ENCODE measurements around the gene MAGIX. TPM values are rescaled to one million over a fixed set of nuclear protein-coding genes. Genes with fewer than 3 reads are reported as not detected.
"Not testable (repeated sequence)": the region's sequence is repeated elsewhere in the genome, so short reads cannot be mapped to it uniquely, and the experiment has no call there.

MAGIX gene
- total and polyA plus RNA-seq, 7 experiments from 2014 or later: 0.38 to 2.6 (median 1.9) TPM

GRCh38 chrX:49127742-49128258 is 34.8 kb upstream of the MAGIX start:
- H3K4me3 Mint-ChIP-seq; CTCF ChIA-PET; ATAC-seq; H3K27ac ChIP-seq (ENCODE audit: low read depth, low read length); H3K27me3 Mint-ChIP-seq; H3K9me3 ChIP-seq (ENCODE audit: control insufficient read depth in 2 of 3, low read length in 3 of 3); H3K4me3 ChIP-seq (ENCODE audit: low read length); H3K27ac Mint-ChIP-seq; H3K36me3 Mint-ChIP-seq; H3K9me3 Mint-ChIP-seq; H3K27me3 ChIP-seq (ENCODE audit: control insufficient read depth in 2 of 2, insufficient read depth in 2 of 2, low read length in 2 of 2); H3K4me1 ChIP-seq (ENCODE audit: control insufficient read depth in 2 of 2, insufficient read depth in 2 of 2, low read length in 2 of 2); H3K36me3 ChIP-seq (ENCODE audit: control insufficient read depth in 2 of 3, insufficient read depth in 3 of 3, low read length in 3 of 3); DNase-seq: not testable (repeated sequence)
- H3K4me1 Mint-ChIP-seq: peaks cover 4 to 11% (median 10%) of the 10 kb centered on the region in 7 donors
- POLR2A ChIA-PET: interaction anchor here (1.2 kb wide), 1 partner anchor 27 kb away, joined by 3 read pairs; no protein-coding TSS in a partner anchor
- intact Hi-C loops (cut with micrococcal nuclease): loop anchor here in 1 of 2 donors (10.0 kb wide), 1 partner anchor 233 kb away; the partner anchor contains the start of genes PQBP1 and TIMM17B

GRCh38 chrX:49129427-49129826 is 33.1 kb upstream of the MAGIX start:
- no peak for ATAC-seq
- DNase-seq: no peak
- Mint-ChIP-seq H3K36me3 (peaks cover 0 to 3% (median 0%) of the 10 kb centered on the region in 5 donors), H3K4me3 (no peak overlapping the region), H3K4me1 (no peaks in the 10 kb centered on the region), H3K27me3 (no peaks in the 10 kb centered on the region), H3K27ac (no peak overlapping the region), H3K9me3 (no peaks in the 10 kb centered on the region)
- Histone ChIP-seq H3K4me3 (ENCODE audit: low read length) (no peak overlapping the region), H3K27me3 (ENCODE audit: control insufficient read depth in 2 of 2, insufficient read depth in 2 of 2, low read length in 2 of 2) (no peaks in the 10 kb centered on the region), H3K4me1 (ENCODE audit: control insufficient read depth in 2 of 2, insufficient read depth in 2 of 2, low read length in 2 of 2) (no peaks in the 10 kb centered on the region), H3K36me3 (ENCODE audit: control insufficient read depth in 2 of 3, insufficient read depth in 3 of 3, low read length in 3 of 3) (no peaks in the 10 kb centered on the region), H3K27ac (ENCODE audit: low read depth, low read length) (no peak overlapping the region), H3K9me3 (ENCODE audit: control insufficient read depth in 2 of 3, low read length in 3 of 3) (no peaks in the 10 kb centered on the region)
- ChIA-PET CTCF (no interaction called here), POLR2A (no interaction called here)
- intact Hi-C loops (cut with micrococcal nuclease): loop anchor here in 1 of 2 donors (10.0 kb wide), 1 partner anchor 235 kb away; the partner anchor contains the start of genes PQBP1 and TIMM17B

- ATAC-seq; intact Hi-C loops (cut with micrococcal nuclease); H3K27me3 Mint-ChIP-seq; DNase-seq; POLR2A ChIA-PET; H3K4me3 ChIP-seq (ENCODE audit: low read length); H3K27me3 ChIP-seq (ENCODE audit: control insufficient read depth in 2 of 2, insufficient read depth in 2 of 2, low read length in 2 of 2); H3K27ac Mint-ChIP-seq; H3K27ac ChIP-seq (ENCODE audit: low read depth, low read length); H3K36me3 Mint-ChIP-seq; H3K36me3 ChIP-seq (ENCODE audit: control insufficient read depth in 2 of 3, insufficient read depth in 3 of 3, low read length in 3 of 3); H3K4me3 Mint-ChIP-seq; H3K4me1 ChIP-seq (ENCODE audit: control insufficient read depth in 2 of 2, insufficient read depth in 2 of 2, low read length in 2 of 2); H3K9me3 Mint-ChIP-seq; CTCF ChIA-PET; H3K4me1 Mint-ChIP-seq; H3K9me3 ChIP-seq (ENCODE audit: control insufficient read depth in 2 of 3, low read length in 3 of 3): not testable (repeated sequence)
These were observed 30.3 kb upstream of the MAGIX start for GRCh38 chrX:49132275-49132674.

- no peak overlapping the region for H3K4me3 Mint-ChIP-seq
- CTCF ChIA-PET: no interaction called here
- no peaks in the 10 kb centered on the region for H3K27me3 ChIP-seq (ENCODE audit: control insufficient read depth in 2 of 2, insufficient read depth in 2 of 2, low read length in 2 of 2)
- no peak overlapping the region for H3K27ac ChIP-seq (ENCODE audit: low read depth, low read length)
- peaks cover 0 to 10% (median 0%) of the 10 kb centered on the region in 11 donors for H3K9me3 Mint-ChIP-seq
- POLR2A ChIA-PET: no interaction called here
- DNase-seq: no peak
- H3K9me3 ChIP-seq (ENCODE audit: control insufficient read depth in 2 of 3, low read length in 3 of 3): no peaks in the 10 kb centered on the region
- peaks cover 0 to 7% (median 0%) of the 10 kb centered on the region in 5 donors for H3K36me3 Mint-ChIP-seq
- H3K27me3 Mint-ChIP-seq: no peaks in the 10 kb centered on the region
- no peak overlapping the region for H3K27ac Mint-ChIP-seq
- H3K4me1 Mint-ChIP-seq: peaks cover 0 to 2% (median 0%) of the 10 kb centered on the region in 7 donors
- H3K36me3 ChIP-seq (ENCODE audit: control insufficient read depth in 2 of 3, insufficient read depth in 3 of 3, low read length in 3 of 3): no peaks in the 10 kb centered on the region
- ATAC-seq: no peak
- intact Hi-C loops (cut with micrococcal nuclease): no loop called here
- no peak overlapping the region for H3K4me3 ChIP-seq (ENCODE audit: low read length)
- H3K4me1 ChIP-seq (ENCODE audit: control insufficient read depth in 2 of 2, insufficient read depth in 2 of 2, low read length in 2 of 2): no peaks in the 10 kb centered on the region
These were observed 28.8 kb upstream of the MAGIX start for GRCh38 chrX:49133759-49134158.

GRCh38 chrX:49137492-49137891 is 25.1 kb upstream of the MAGIX start:
- H3K36me3 Mint-ChIP-seq: peaks cover 0 to 14% (median 6%) of the 10 kb centered on the region in 5 donors
- DNase-seq (no peak), ATAC-seq (no peak)
- H3K4me3 Mint-ChIP-seq: no peak overlapping the region
- peaks cover 0 to 11% (median 0%) of the 10 kb centered on the region in 3 experiments for H3K9me3 ChIP-seq (ENCODE audit: control insufficient read depth in 2 of 3, low read length in 3 of 3)
- intact Hi-C loops (cut with micrococcal nuclease): no loop called here
- ChIA-PET POLR2A (interaction anchor here (0.6 kb wide), 1 partner anchor 62 kb away, joined by 3 read pairs; no protein-coding TSS in a partner anchor), CTCF (interaction anchor here (0.6 to 0.7 kb wide), 2 partner anchors 35 to 47 kb away, joined by 3 to 5 read pairs; no protein-coding TSS in a partner anchor)
- H3K4me1 Mint-ChIP-seq: peaks cover 0 to 2% (median 0%) of the 10 kb centered on the region in 7 donors
- no peaks in the 10 kb centered on the region for H3K27me3 Mint-ChIP-seq
- H3K36me3 ChIP-seq (ENCODE audit: control insufficient read depth in 2 of 3, insufficient read depth in 3 of 3, low read length in 3 of 3): no peaks in the 10 kb centered on the region
- no peak overlapping the region for H3K27ac Mint-ChIP-seq
- H3K4me3 ChIP-seq (ENCODE audit: low read length): no peak overlapping the region
- H3K9me3 Mint-ChIP-seq: peaks cover 0 to 34% (median 3%) of the 10 kb centered on the region in 11 donors
- H3K4me1 ChIP-seq (ENCODE audit: control insufficient read depth in 2 of 2, insufficient read depth in 2 of 2, low read length in 2 of 2): no peaks in the 10 kb centered on the region
- H3K27ac ChIP-seq (ENCODE audit: low read depth, low read length): no peak overlapping the region
- no peaks in the 10 kb centered on the region for H3K27me3 ChIP-seq (ENCODE audit: control insufficient read depth in 2 of 2, insufficient read depth in 2 of 2, low read length in 2 of 2)

GRCh38 chrX:49139713-49140112 is 22.8 kb upstream of the MAGIX start:
- Histone ChIP-seq H3K9me3 (ENCODE audit: control insufficient read depth in 2 of 3, low read length in 3 of 3) (peaks cover 0 to 11% (median 0%) of the 10 kb centered on the region in 3 experiments), H3K27me3 (ENCODE audit: control insufficient read depth in 2 of 2, insufficient read depth in 2 of 2, low read length in 2 of 2) (no peaks in the 10 kb centered on the region), H3K4me1 (ENCODE audit: control insufficient read depth in 2 of 2, insufficient read depth in 2 of 2, low read length in 2 of 2) (no peaks in the 10 kb centered on the region), H3K36me3 (ENCODE audit: control insufficient read depth in 2 of 3, insufficient read depth in 3 of 3, low read length in 3 of 3) (no peaks in the 10 kb centered on the region), H3K4me3 (ENCODE audit: low read length) (no peak overlapping the region), H3K27ac (ENCODE audit: low read depth, low read length) (no peak overlapping the region)
- ChIA-PET POLR2A (no interaction called here), CTCF (no interaction called here)
- peaks cover 0 to 2% (median 0%) of the 10 kb centered on the region in 7 donors for H3K4me1 Mint-ChIP-seq
- H3K27me3 Mint-ChIP-seq: no peaks in the 10 kb centered on the region
- intact Hi-C loops (cut with micrococcal nuclease): loop anchor here in 1 of 2 donors (5.0 kb wide), 1 partner anchor 613 kb away; no protein-coding TSS in a partner anchor
- H3K36me3 Mint-ChIP-seq: peaks cover 0 to 14% (median 6%) of the 10 kb centered on the region in 5 donors
- ATAC-seq: no peak
- no peak overlapping the region for H3K27ac Mint-ChIP-seq
- no peak for DNase-seq
- H3K4me3 Mint-ChIP-seq: peak overlapping the region in 1 of 10 donors; percentile 38
- H3K9me3 Mint-ChIP-seq: peaks cover 0 to 34% (median 3%) of the 10 kb centered on the region in 11 donors

GRCh38 chrX:49142264-49142663 is 20.3 kb upstream of the MAGIX start:
- not testable (repeated sequence) for DNase-seq; H3K27ac Mint-ChIP-seq; H3K4me3 ChIP-seq (ENCODE audit: low read length); H3K4me3 Mint-ChIP-seq; H3K27me3 ChIP-seq (ENCODE audit: control insufficient read depth in 2 of 2, insufficient read depth in 2 of 2, low read length in 2 of 2); H3K27me3 Mint-ChIP-seq; H3K4me1 ChIP-seq (ENCODE audit: control insufficient read depth in 2 of 2, insufficient read depth in 2 of 2, low read length in 2 of 2); H3K27ac ChIP-seq (ENCODE audit: low read depth, low read length); H3K4me1 Mint-ChIP-seq; ATAC-seq; H3K36me3 ChIP-seq (ENCODE audit: control insufficient read depth in 2 of 3, insufficient read depth in 3 of 3, low read length in 3 of 3)
- POLR2A ChIA-PET: interaction anchor here (0.6 kb wide), 1 partner anchor 49 kb away, joined by 4 read pairs; no protein-coding TSS in a partner anchor
- intact Hi-C loops (cut with micrococcal nuclease): loop anchor here in 1 of 2 donors (1.0 to 5.0 kb wide), 2 partner anchors 49 to 610 kb away; no protein-coding TSS in a partner anchor
- Mint-ChIP-seq H3K9me3 (peaks cover 0 to 31% (median 3%) of the 10 kb centered on the region in 11 donors), H3K36me3 (peaks cover 0 to 11% (median 6%) of the 10 kb centered on the region in 5 donors)
- peaks cover 0 to 11% (median 0%) of the 10 kb centered on the region in 3 experiments for H3K9me3 ChIP-seq (ENCODE audit: control insufficient read depth in 2 of 3, low read length in 3 of 3)
- CTCF ChIA-PET: interaction anchor here (1.0 to 1.4 kb wide), 3 partner anchors 21 to 47 kb away, joined by 3 to 4 read pairs (median 3); no protein-coding TSS in a partner anchor

All from naive thymus-derived CD4-positive, alpha-beta T cell (primary cell).